Measurements from ENCODE around the gene MEI1.
"Not testable (repeated sequence)": the region's sequence is repeated elsewhere in the genome, so short reads cannot be mapped to it uniquely, and the experiment has no call there.

Gene MEI1

DNA sequence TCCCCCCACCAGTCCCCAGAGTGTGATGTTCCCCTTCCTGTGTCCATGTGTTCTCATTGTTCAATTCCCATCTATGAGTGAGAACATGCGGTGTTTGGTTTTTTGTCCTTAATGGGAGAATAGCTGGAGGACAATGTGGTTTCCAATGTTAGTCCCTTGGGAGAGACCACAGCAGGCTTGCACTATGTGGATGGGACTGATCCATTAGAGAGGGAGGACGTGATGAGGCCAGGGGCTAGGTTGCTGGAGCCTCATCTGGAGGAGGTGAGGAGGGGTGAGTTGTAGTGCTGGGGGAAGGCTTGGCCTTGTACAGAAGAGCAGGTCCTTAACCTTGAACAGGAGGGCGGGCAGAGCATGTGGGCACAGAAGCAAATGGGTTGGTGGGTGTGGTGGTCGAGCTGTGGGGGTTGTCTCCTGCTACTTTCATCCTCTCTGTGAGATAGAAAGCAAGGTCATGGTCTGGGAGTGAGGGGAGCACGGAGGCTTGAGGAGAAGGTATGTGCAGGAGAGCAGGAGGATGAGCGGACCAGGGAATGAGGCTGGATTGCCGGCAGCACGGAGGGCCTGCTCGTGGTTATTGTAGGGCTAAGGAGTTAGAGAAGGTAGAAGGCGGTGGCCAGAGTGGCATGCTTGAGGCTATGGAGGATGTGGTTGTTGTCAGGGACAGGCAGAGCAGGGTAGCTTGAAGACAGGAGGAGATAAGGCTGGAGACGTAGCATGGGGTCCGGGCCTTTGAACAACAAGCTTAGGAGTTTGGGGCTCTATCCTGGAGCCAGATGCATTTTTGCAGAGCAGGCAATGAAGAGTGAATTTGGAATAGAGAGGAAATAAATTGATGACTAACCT is 122.4 kb downstream of the MEI1 start:
- no peak for DNase-seq (ENCODE audit: low read depth)

DNA sequence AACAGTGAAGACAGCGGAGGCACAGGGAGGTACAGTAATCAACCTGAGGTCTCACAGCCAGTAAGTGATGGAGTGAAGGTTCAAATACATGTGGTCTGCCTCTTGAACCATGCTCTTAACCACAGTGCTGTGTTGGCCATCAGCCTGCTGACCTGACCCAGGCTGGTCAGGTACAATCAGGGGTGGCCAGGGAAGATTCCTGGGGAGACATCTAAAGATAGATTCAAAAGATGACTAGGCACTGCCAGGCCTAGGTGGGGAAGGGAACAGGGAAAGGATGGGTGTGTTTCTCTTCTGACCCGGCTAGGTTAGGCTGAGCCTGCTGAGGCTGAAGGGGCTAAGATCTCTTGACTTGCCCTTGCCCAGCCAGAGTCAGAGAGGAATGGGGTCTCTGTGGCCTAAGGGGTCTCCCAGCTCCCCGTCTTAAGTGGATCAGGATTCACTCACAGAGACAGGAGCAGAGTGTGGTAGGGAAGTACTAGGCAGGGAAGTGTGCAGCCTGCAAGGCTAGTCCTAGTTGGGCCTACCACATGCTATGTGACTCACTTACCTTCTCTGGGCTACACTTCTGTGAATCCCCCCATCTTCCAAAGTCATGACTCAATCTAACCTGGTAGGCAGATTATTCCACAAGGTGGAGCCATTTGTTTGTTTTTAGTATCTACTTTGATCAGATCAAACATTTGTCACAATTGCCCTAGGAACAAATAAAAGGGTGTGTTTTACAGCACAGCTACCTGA is 123.2 kb downstream of the MEI1 start:
- DNase-seq (ENCODE audit: low read depth) = peak; percentile 20

DNA sequence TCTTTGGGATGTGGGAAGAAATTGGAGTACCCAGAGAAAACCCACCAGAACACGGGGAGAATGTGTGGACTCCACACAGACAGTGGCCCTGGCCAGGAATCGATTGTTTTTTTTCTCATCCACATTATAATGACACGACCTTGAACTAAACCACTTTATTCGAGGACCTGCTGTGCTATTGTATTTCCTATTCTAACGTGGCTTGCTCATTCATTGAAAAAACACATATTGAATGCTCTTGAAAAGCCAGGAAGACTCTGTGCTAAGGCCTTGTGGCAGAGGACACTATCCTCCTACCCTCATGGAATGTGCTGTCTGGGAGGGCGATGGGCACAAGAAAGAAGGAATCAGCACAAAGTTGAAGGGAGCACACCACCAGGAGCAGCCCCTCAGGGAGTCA is 124.5 kb downstream of the MEI1 start:
- no peak for DNase-seq (ENCODE audit: low read depth)

DNA sequence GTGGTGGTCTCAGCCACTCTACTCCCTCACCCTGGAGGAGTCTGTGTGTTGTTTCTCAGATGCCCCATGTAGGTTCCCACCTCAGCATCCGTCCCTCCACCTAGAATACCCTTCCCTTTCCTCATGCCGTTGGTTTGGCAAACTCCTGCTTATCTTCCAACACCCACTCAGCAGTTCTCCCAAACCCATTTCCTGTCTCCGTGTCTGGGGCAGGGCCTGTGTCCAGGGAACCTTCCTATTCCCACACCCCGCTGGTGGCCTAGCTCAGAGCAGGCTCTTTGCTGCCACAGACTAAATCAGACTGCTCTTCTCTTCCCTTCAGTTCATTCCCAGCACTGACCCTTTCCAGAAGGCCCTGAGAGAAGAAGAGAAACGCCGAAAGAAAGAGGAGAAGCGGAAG is 126.1 kb downstream of the MEI1 start:
- DNase-seq (ENCODE audit: low read depth) = no peak

GRCh38 chr22:41826021-41826420 is 126.7 kb downstream of the MEI1 start:
- DNase-seq (ENCODE audit: low read depth) = no peak

DNA sequence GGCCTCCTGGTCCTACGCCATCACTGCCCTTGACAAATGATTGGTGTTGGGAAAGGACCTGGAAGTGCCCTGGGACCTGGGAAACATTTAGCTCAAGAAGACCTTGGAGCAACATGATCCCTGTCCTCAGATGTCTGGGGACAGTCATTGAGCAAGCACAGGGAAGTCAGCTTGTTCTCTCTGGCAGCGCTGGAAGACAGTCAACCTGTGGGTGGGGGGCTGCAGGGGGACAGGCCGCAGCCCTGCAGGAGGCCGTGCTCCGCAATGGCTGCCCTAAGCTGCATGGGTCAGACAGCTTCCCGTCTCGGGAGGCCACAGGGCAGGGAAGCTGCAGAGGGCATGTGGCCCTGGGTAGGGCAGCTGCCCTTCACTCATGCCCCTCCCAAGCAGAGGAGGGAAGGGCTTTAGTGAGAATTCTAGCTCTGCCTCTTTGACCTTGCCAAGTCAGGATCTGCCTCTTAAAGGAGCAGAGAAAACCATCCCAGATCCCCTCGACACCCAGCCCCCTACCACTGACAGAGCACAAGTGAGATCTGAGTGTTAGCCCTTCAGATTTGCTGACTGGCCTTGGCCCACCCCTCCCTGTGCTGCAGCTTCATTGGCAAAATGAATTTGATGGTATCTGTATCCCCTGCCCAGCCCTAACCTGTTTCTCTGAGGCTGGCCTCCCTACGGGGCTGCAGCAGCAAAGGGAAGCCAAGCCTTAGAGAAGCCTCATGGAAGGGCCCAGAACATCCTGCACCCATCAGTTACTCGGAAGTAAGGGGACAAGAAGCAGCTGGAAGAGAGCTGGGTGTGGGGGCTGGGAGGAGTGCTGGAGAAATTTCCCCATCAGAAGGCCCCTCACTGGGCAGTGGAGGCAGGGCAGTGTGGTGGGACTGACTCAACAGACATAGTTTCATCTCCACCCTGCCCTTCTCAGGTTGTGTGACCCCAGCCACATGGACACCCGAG is 127.4 kb downstream of the MEI1 start:
- DNase-seq (ENCODE audit: low read depth) = no peak

GRCh38 chr22:41827671-41828070 is 128.4 kb downstream of the MEI1 start:
- DNase-seq (ENCODE audit: low read depth) = no peak

DNA sequence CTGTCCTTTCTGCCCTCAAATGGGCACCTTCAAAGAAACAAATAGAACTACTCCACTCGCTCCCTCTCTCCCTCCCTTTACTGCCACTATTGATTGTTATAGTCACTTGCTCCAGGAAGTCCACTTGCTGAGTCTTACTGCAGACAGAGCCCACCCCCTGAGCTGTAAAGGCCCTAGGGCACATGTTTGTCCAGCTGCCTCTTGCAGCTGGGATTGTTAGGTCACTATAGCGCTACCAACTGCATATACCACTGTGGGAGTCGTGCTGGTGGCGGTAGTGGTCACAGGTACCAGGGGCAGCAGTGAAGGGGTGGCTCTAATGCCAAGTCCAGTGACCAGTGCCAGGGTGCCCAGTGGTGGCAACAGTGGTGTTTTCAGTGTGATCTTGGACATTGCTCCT is 129.2 kb downstream of the MEI1 start:
- no peak for DNase-seq (ENCODE audit: low read depth)

DNA sequence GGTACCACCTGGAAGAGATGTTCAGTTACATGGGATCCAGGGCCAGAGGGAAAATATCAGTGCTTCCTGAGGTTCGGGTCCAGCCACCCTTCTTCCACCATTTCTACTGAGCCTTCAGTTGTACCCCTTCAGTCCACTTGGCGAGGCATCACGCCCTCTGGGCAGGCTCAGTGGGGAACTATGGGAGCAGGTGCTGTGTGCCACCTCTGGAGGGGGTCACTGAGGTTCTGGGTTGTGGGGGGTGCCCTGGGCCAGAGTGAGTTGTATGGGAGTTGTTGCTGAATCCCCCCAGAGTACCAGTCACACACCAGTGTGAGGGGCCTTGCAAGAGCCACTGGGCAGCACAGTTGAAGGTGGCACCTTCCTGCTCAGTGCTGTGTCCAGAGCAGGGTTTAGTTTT is 130.9 kb downstream of the MEI1 start:
- DNase-seq (ENCODE audit: low read depth) = no peak

- no peak for DNase-seq (ENCODE audit: low read depth)
Observed at GRCh38 chr22:41831383-41831782, 132.1 kb downstream of the MEI1 start.

GRCh38 chr22:41831828-41832552 is 132.7 kb downstream of the MEI1 start:
- DNase-seq (ENCODE audit: low read depth) = no peak

DNA sequence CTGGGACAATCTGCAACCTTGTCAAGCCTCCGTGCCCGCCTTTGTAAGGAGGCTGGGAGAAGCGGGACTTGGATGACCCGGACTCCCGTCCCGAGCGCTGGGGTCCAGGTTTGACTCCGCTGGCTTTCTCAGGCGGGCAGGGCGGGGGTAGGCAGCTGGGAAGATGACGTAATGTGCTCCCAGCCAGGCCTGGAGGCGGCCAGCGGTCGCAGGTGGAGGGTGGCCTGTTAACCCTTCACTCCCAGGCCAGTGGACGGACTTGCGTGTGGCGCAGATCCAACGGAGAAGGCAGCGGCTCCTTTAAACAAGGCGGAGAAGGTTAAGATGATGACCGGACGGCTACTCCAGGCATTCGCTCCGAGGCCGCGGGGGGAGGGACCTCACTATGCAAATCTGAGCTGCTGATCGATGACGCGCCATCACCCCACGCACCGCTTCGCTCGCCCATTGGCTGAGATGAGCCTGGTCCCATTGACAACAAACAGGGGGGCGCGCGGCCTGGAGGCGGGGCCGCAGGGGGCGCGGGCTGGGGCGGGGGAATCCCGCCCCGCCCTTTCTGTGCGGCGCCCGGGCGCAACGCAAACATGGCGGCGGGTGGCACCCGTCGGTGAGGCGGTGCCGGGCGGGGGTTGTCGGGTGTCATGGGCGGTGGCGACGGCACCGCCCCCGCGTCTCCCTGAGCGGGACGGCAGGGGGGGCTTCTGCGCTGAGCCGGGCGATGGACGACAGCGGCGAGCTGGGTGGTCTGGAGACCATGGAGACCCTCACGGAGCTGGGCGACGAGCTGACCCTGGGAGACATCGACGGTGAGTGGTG is 133.5 kb downstream of the MEI1 start, which contains the start of gene SREBF2:
SREBF2 (plus strand) TSS at position 553 of the 816 bp plus-strand sequence; CDS start at position 719, 166 bp downstream.
- peak; percentile 99 for DNase-seq (ENCODE audit: low read depth)

- peak; percentile 26 for DNase-seq (ENCODE audit: low read depth)
Observed at GRCh38 chr22:41833369-41834004, 134.2 kb downstream of the MEI1 start.

DNA sequence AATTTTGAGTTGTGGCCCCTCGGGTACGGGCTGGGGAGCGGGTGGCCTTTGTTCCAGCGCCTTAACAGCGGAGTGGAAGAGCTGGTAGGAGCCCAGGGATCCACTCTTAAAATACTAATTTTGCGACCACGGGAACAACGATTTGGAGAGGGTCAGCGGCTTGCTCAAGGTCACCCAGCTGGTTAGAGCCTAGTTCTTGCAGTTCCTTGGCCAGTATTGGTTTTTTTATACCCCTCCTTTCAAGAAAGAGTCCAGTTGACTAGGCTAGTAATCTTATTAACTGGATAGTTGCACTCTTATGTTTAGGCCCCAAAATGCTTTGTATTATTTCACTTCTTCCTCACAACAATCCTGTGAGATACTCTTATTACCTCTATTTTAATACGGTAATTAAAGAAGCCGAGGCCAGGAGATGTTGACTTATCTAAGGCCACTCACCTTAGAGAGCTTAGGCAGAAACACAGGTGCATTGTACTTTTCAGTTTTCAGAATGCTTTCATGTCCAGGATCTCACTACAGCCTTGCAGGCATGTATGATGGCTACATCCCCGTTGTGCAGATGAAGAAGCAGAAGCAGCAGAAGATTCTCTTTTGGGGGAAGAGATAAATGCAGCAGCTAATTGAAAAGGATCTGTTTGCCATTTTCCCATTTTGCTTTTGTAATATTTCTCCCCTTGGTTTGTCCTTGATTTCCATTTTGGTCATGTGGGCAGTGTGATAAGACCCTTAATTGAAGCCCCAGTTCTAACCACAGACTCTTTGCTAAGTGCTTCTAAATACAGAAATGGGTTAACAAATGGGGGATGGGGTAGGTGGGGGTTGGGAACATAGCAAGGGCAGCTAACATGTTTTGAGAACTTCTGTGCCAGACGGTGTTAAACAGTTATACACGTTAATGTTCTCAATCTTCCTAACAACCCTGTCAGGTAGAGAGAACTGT is 135.0 kb downstream of the MEI1 start:
- no peak for DNase-seq (ENCODE audit: low read depth)

- DNase-seq (ENCODE audit: low read depth) = not testable (repeated sequence)
Observed at GRCh38 chr22:41835462-41835861, 136.2 kb downstream of the MEI1 start.

DNA sequence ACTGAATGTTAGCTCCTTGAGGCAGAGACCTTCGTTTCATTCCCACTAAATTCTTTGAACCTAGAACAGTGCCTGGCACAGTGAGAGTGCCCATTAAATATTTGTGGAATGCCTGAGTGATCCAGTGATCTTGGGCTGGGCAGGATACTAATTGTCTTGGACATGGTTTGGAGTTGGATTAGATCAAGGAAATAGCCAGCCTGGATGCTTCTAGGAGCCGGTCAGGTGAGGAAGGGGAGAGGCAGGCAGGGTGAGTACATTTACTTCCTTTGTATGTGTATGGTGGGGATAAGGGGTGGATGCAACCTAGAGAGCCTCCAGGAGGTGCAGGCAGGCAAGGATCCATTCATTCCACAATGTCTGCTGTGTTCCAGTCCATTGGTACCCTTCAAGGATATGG is 137.2 kb downstream of the MEI1 start:
- no peak for DNase-seq (ENCODE audit: low read depth)

GRCh38 chr22:41838842-41839618 is 139.7 kb downstream of the MEI1 start:
- no peak for DNase-seq (ENCODE audit: low read depth)

- DNase-seq (ENCODE audit: low read depth) = no peak
Observed at GRCh38 chr22:41840216-41840615, 140.9 kb downstream of the MEI1 start.

All from T-helper 22 cell (primary cell).